WI38 (cell line): ENCODE data around the gene THBS1.

Experiments used
- H3K4me3 ChIP-seq: 2 replicates; pipeline ENCODE4 v1.5.1; 2011; ENCODE audit warnings: low read depth, mild to moderate bottlenecking, control low read depth, low read length
- CTCF ChIP-seq: IDR thresholded peaks from 2 replicates; pipeline ENCODE4 v1.5.1; 2012; ENCODE audit warnings: low read depth, mild to moderate bottlenecking, control low read depth, low read length

The THBS1 gene

GRCh38 chr15:39593656-39594445, 13.0 kb downstream of the THBS1 start:
- H3K4me3 ChIP-seq, result no peak overlapping the region
- TF ChIP-seq CTCF, result no peak

DNA sequence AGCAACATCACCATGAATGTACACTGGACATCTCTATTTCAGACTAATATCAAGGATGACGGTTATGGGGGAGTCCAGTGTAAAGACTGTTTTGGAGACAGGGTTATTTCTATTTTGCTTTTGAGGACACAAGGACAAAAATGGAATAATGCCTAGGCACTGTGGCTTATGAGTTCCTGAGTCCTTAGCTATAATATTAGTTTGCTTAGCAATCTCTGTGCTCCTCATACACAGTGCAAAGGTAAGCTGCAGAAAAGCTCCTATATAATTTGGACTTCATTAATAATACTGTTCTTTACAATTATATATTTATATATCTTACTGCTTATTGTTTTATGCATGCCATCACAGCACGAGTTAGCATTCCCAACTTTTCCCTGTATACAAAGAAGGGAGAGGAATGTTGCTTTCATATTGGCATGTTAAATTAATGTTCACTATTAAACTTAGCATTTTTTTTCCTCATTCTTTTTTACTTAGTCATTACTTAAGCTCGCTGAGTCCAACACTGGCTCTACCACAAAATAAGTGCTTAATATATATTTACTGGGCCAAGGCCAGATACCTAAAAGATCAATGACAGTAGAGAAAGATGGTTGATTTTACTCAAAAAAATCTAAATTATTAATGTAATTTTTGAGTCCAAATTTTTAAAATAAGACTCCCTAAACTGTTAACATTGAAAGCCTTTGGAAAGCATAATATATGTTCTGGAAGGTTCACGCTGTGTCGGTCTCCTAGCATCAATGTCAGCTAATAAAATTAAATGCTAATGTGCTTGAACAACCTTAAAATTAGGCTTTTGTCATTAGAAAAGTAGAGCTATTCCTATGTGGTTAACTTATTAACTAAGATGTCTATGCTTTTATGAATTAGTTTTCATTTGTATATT, 13.8 kb downstream of the THBS1 start:
- no peak for TF ChIP-seq CTCF
- H3K4me3 ChIP-seq, result no peak overlapping the region

DNA sequence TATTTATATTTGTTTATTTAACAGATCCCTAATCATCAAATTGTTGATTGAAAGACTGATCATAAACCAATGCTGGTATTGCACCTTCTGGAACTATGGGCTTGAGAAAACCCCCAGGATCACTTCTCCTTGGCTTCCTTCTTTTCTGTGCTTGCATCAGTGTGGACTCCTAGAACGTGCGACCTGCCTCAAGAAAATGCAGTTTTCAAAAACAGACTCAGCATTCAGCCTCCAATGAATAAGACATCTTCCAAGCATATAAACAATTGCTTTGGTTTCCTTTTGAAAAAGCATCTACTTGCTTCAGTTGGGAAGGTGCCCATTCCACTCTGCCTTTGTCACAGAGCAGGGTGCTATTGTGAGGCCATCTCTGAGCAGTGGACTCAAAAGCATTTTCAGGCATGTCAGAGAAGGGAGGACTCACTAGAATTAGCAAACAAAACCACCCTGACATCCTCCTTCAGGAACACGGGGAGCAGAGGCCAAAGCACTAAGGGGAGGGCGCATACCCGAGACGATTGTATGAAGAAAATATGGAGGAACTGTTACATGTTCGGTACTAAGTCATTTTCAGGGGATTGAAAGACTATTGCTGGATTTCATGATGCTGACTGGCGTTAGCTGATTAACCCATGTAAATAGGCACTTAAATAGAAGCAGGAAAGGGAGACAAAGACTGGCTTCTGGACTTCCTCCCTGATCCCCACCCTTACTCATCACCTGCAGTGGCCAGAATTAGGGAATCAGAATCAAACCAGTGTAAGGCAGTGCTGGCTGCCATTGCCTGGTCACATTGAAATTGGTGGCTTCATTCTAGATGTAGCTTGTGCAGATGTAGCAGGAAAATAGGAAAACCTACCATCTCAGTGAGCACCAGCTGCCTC, 14.7 kb downstream of the THBS1 start:
- TF ChIP-seq CTCF, result no peak
- H3K4me3 ChIP-seq, result no peak overlapping the region

- TF ChIP-seq CTCF, result no peak
- no peak overlapping the region for H3K4me3 ChIP-seq
Measured at GRCh38 chr15:39596358-39597051, 15.6 kb downstream of the THBS1 start.

DNA sequence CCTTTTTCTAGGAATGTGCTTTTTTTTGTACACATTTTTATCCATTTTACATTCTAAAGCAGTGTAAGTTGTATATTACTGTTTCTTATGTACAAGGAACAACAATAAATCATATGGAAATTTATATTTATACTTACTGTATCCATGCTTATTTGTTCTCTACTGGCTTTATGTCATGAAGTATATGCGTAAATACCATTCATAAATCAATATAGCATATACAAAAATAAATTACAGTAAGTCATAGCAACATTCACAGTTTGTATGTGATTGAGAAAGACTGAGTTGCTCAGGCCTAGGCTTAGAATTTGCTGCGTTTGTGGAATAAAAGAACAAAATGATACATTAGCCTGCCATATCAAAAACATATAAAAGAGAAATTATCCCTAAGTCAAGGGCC, 16.5 kb downstream of the THBS1 start:
- TF ChIP-seq CTCF, result no peak

GRCh38 chr15:39597751-39598185, 16.9 kb downstream of the THBS1 start:
- no peak for TF ChIP-seq CTCF
- H3K4me3 ChIP-seq, result no peak overlapping the region

More for the DNA sequence above, 16.5 kb downstream of the THBS1 start:
- no peak overlapping the region for H3K4me3 ChIP-seq
